Upper lobe of right lung (tissue), 1 donor: Measurements from ENCODE around the gene MANEAL. TPM values are rescaled to one million over a fixed set of nuclear protein-coding genes. Genes with fewer than 3 reads are reported as not detected.

Experiments
- ATAC-seq: fragments of 200-7000 bp; cut with Tn5 transposase; one replicate; pipeline ENCODE4 v1.9.1; 2020; ENCODE audit warnings: mild to moderate bottlenecking, moderate library complexity
- DNase-seq: peaks from one replicate; pipeline ENCODE4 v3.0.0-alpha.2; 2020
- H3K27ac ChIP-seq: fragments of 200-600 bp; one replicate; pipeline ENCODE4 v1.8.0; 2022
- H3K27me3 ChIP-seq: fragments of 200-600 bp; one replicate; pipeline ENCODE4 v1.8.0; 2022; ENCODE audit warnings: mild to moderate bottlenecking
- H3K36me3 ChIP-seq: fragments of 200-600 bp; one replicate; pipeline ENCODE4 v1.8.0; 2022
- H3K4me1 ChIP-seq: fragments of 200-600 bp; one replicate; pipeline ENCODE4 v1.8.0; 2022
- H3K4me3 ChIP-seq: fragments of 200-600 bp; one replicate; pipeline ENCODE4 v1.8.0; 2022; ENCODE audit warnings: mild to moderate bottlenecking
- H3K9me3 ChIP-seq: fragments of 200-600 bp; one replicate; pipeline ENCODE4 v1.8.0; 2022
- CTCF ChIP-seq: fragments of 200-600 bp; IDR thresholded peaks from one replicate; pipeline ENCODE4 v1.8.0; 2022; ENCODE audit warnings: antibody characterized with exemption
- intact Hi-C: fragments of 100-400 bp; cut with DNase I; formaldehyde crosslinking; loops from one replicate; pipeline ENCODE4 v1.11.0; 2022
- total RNA-seq: library from RNA; stranded (reverse); fragmentation: NEBNext Ultra II Directional; extraction: Animal tissue kit (Norgen Biotek cat#: 25700); gene quantifications from one replicate; pipeline ENCODE4 v1.2.1, GENCODE V29; 2021
- donor health status: DM: no; HTN: yes; CAD: no; lungs with severe emphysema.

MANEAL gene
- total RNA-seq, 1 donor from 2014 or later = 6.9 TPM

- Histone ChIP-seq H3K27me3 (peaks cover 67% of the 10 kb centered on the region), H3K4me1 (peaks cover 5% of the 10 kb centered on the region), H3K4me3 (no peak overlapping the region), H3K9me3 (no peaks in the 10 kb centered on the region), H3K27ac (no peak overlapping the region), H3K36me3 (no peaks in the 10 kb centered on the region)
- TF ChIP-seq CTCF = no peak
- ATAC-seq = no peak
- intact Hi-C loops = no loop called here
- no peak for DNase-seq
These were observed 40.0 kb upstream of the MANEAL start for GRCh38 chr1:37753473-37754321.

GRCh38 chr1:37755290-37755689, 38.4 kb upstream of the MANEAL start:
- no peak for TF ChIP-seq CTCF
- H3K4me1 ChIP-seq = peaks cover 5% of the 10 kb centered on the region
- H3K36me3 ChIP-seq = no peaks in the 10 kb centered on the region
- DNase-seq = no peak
- no peak overlapping the region for H3K4me3 ChIP-seq
- peak; percentile 14 for ATAC-seq
- no peaks in the 10 kb centered on the region for H3K9me3 ChIP-seq
- H3K27me3 ChIP-seq = peaks cover 68% of the 10 kb centered on the region
- intact Hi-C loops = no loop called here
- H3K27ac ChIP-seq = no peak overlapping the region

- no peak for TF ChIP-seq CTCF
- H3K4me1 ChIP-seq = peaks cover 5% of the 10 kb centered on the region
- no peak overlapping the region for H3K4me3 ChIP-seq
- no peak overlapping the region for H3K27ac ChIP-seq
- ATAC-seq (no peak), DNase-seq (no peak)
- H3K36me3 ChIP-seq = no peaks in the 10 kb centered on the region
- intact Hi-C loops = no loop called here
- no peaks in the 10 kb centered on the region for H3K9me3 ChIP-seq
- peaks cover 63% of the 10 kb centered on the region for H3K27me3 ChIP-seq
These were observed 37.6 kb upstream of the MANEAL start for GRCh38 chr1:37755951-37756560.

- intact Hi-C loops = no loop called here
- Histone ChIP-seq H3K9me3 (no peaks in the 10 kb centered on the region), H3K4me3 (no peak overlapping the region), H3K4me1 (no peaks in the 10 kb centered on the region), H3K36me3 (no peaks in the 10 kb centered on the region), H3K27ac (no peak overlapping the region), H3K27me3 (peaks cover 71% of the 10 kb centered on the region)
- DNase-seq = no peak
- TF ChIP-seq CTCF = no peak
- no peak for ATAC-seq
These were observed 34.2 kb upstream of the MANEAL start for GRCh38 chr1:37759451-37759850.

- intact Hi-C loops = no loop called here
- Histone ChIP-seq H3K4me1 (no peaks in the 10 kb centered on the region), H3K36me3 (no peaks in the 10 kb centered on the region), H3K4me3 (no peak overlapping the region), H3K27me3 (peaks cover 77% of the 10 kb centered on the region), H3K27ac (no peak overlapping the region), H3K9me3 (no peaks in the 10 kb centered on the region)
- TF ChIP-seq CTCF = no peak
- DNase-seq (no peak), ATAC-seq (no peak)
These were observed 32.1 kb upstream of the MANEAL start for GRCh38 chr1:37761416-37762095.
